ENCODE measurements around the gene SLC25A19. TPM values are rescaled to one million over a fixed set of nuclear protein-coding genes. Genes with fewer than 3 reads are reported as not detected.

Gene SLC25A19
- total and polyA plus RNA-seq, 2 of the 8 experiments (the other 6 are each of a cell fraction or from before 2014, with no cell fraction given) = 28.6 to 32.6 TPM

DNA sequence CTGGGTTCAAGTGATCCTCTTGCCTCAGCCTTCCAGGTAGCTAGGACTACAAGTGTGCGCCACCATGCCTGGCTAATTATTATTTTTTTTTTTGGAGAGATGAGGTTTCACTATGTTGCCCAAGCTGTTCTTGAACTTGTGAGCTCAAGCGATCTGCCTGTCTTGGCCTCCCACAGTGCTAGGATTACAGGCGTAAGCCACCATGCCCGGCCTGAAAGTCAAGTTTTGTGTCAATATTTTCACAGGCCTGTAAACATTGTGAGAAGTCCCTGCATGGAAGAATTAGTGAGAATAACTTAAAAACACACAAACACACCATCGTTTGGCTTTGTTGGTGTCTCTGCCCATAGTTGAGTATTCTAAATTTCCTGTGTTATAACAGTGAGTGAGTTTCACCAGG, 61.5 kb downstream of the SLC25A19 start:
- FAIRE-seq = no peak
- ChIA-PET CTCF (ENCODE audit: partially characterized antibody) (interaction anchor here (0.7 to 6.9 kb wide), 5 partner anchors 8 to 56 kb away, joined by 3 to 84 read pairs (median 3); partner anchors contain the start of gene MIF4GD), POLR2A (ENCODE audit: partially characterized antibody) (interaction anchor here (1.1 to 2.4 kb wide), 6 partner anchors 10 to 73 kb away, joined by 3 to 17 read pairs (median 8); partner anchors contain the start of genes JPT1 and NUP85)
- TF ChIP-seq MAFK (IDR thresholded peaks at IDR 0.05; ENCODE audit: low read depth, low read length) (no peak), POLR2A (IDR thresholded peaks at IDR 0.05; ENCODE audit: control extremely low read depth in 1 of 2, low read depth in 2 of 2, low read length in 2 of 2) (no peak), POLR2AphosphoS5 (IDR thresholded peaks at IDR 0.05; ENCODE audit: low read depth, low read length) (no peak), SP1 (IDR thresholded peaks at IDR 0.05; ENCODE audit: low read depth, low read length) (no peak), SRF (IDR thresholded peaks at IDR 0.05; ENCODE audit: low read depth, low read length) (no peak), NRF1 (IDR thresholded peaks at IDR 0.05; ENCODE audit: low read depth, low read length) (no peak), CEBPB (IDR thresholded peaks at IDR 0.05; ENCODE audit: low read depth, low read length) (no peak), TEAD4 (IDR thresholded peaks at IDR 0.05; ENCODE audit: low read depth, low read length) (no peak), RBBP5 (IDR thresholded peaks at IDR 0.05; ENCODE audit: borderline replicate concordance, low read depth, low read length) (no peak), SIX5 (IDR thresholded peaks at IDR 0.05; ENCODE audit: low read depth, low read length) (no peak), BRCA1 (IDR thresholded peaks at IDR 0.05; ENCODE audit: low read depth, low read length) (no peak), RFX5 (IDR thresholded peaks at IDR 0.05; ENCODE audit: borderline replicate concordance, low read depth, low read length) (no peak), JUND (IDR thresholded peaks at IDR 0.05; ENCODE audit: low read length) (no peak), KDM5A (IDR thresholded peaks at IDR 0.05; ENCODE audit: low read length) (no peak)
- TF ChIP-seq, protein P1, sequence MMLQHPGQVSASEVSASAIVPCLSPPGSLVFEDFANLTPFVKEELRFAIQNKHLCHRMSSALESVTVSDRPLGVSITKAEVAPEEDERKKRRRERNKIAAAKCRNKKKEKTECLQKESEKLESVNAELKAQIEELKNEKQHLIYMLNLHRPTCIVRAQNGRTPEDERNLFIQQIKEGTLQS (IDR thresholded peaks at IDR 0.05; ENCODE audit: insufficient read depth, low read depth, low read length) = no peak

More for the DNA sequence above, 61.5 kb downstream of the SLC25A19 start:
- WGBS, 2 experiments (ENCODE audit: extremely low coverage in 1 of 2, insufficient coverage in 1 of 2, insufficient read length in 1 of 2, insufficient replicate concordance in 2 of 2, low coverage in 1 of 2, low lambda C conversion rate in 2 of 2, missing lambda C conversion rate in 1 of 2) = 91% methylated on average over 5 of the region's 5 CpGs; no CpG with 5 or more reads in 1 of the 2 experiments
- Histone ChIP-seq H3K4me2 (ENCODE audit: insufficient read depth in 1 of 2, low read depth in 2 of 2, low read length in 2 of 2) (no peak overlapping the region), H2BK12ac (ENCODE audit: low read depth, low read length) (no peak overlapping the region), H3K56ac (replicated peaks; ENCODE audit: insufficient read length, low read depth, low read length) (no peak overlapping the region), H4K8ac (ENCODE audit: extremely low read depth, insufficient read depth, low read length) (no peak overlapping the region), H2AK5ac (ENCODE audit: low read depth, low read length) (no peak overlapping the region), H3K18ac (ENCODE audit: extremely low read depth, low read length) (no peak overlapping the region), H3K9ac (replicated peaks in 1 of 4; ENCODE audit: extremely low read depth in 1 of 4, low read depth in 3 of 4, low read length in 3 of 4) (no peak overlapping the region), H2BK120ac (replicated peaks; ENCODE audit: low read depth, low read length) (no peak overlapping the region), H3K27me3 (replicated peaks in 1 of 4; ENCODE audit: control insufficient read depth in 3 of 4, extremely low read depth in 1 of 4, insufficient read depth in 3 of 4, low read length in 3 of 4) (no peaks in the 10 kb centered on the region), H2BK5ac (ENCODE audit: low read depth, low read length) (no peak overlapping the region), H3K23me2 (ENCODE audit: low read depth, low read length) (no peaks in the 10 kb centered on the region), H4K20me1 (replicated peaks in 1 of 2; ENCODE audit: control insufficient read depth in 1 of 2, insufficient read depth in 2 of 2, low read length in 2 of 2) (peaks cover 0 to 12% of the 10 kb centered on the region in 2 experiments), H3K36me3 (ENCODE audit: control insufficient read depth in 2 of 4, insufficient read depth in 4 of 4, low read length in 3 of 4) (peaks cover 19 to 73% (median 56%) of the 10 kb centered on the region in 4 experiments), H3K4ac (replicated peaks; ENCODE audit: insufficient read length, low read depth, low read length) (no peak overlapping the region), H2BK15ac (ENCODE audit: low read length) (no peak overlapping the region), H4K91ac (replicated peaks; ENCODE audit: insufficient read length, low read length) (no peak overlapping the region), H3K23ac (ENCODE audit: insufficient read length) (no peak overlapping the region), H3K14ac (ENCODE audit: insufficient read length) (no peak overlapping the region), H3K9me3 (ENCODE audit: insufficient read depth in 2 of 2, low read depth in 1 of 2, low read length in 1 of 2) (no peaks in the 10 kb centered on the region), H4K5ac (ENCODE audit: insufficient read length, low read depth, low read length) (no peak overlapping the region), H3K79me2 (ENCODE audit: control insufficient read depth in 1 of 2, insufficient read depth in 2 of 2, low read length in 2 of 2) (no peaks in the 10 kb centered on the region), H3K4me1 (replicated peaks in 1 of 4; ENCODE audit: control insufficient read depth in 3 of 4, insufficient read depth in 4 of 4, low read length in 3 of 4) (no peaks in the 10 kb centered on the region), H3K4me3 (ENCODE audit: extremely low read depth in 1 of 4, insufficient read depth in 2 of 4, low read depth in 3 of 4, low read length in 4 of 4) (no peak overlapping the region), H2BK20ac (ENCODE audit: low read length) (no peak overlapping the region), H3K27ac (ENCODE audit: low read depth, low read length) (no peak overlapping the region), H2AFZ (ENCODE audit: low read length) (no peak overlapping the region), H3K79me1 (ENCODE audit: low read depth, low read length) (no peaks in the 10 kb centered on the region)
- no peak for DNase-seq (ENCODE audit: low read depth in 1 of 2, low spot score in 2 of 2)
